Activated CD4-positive, alpha-beta T cell treated with anti-CD3 and anti-CD28 coated beads for 48 hours (primary cell): ENCODE measurements around the gene DDR1.
A peak's percentile ranks its signal among the peaks of the same experiment; 100 is the strongest.

Source experiments
- DNase-seq: peaks from one replicate; pipeline ENCODE4 v3.0.0-alpha.2; 2020

DDR1 gene

DNA sequence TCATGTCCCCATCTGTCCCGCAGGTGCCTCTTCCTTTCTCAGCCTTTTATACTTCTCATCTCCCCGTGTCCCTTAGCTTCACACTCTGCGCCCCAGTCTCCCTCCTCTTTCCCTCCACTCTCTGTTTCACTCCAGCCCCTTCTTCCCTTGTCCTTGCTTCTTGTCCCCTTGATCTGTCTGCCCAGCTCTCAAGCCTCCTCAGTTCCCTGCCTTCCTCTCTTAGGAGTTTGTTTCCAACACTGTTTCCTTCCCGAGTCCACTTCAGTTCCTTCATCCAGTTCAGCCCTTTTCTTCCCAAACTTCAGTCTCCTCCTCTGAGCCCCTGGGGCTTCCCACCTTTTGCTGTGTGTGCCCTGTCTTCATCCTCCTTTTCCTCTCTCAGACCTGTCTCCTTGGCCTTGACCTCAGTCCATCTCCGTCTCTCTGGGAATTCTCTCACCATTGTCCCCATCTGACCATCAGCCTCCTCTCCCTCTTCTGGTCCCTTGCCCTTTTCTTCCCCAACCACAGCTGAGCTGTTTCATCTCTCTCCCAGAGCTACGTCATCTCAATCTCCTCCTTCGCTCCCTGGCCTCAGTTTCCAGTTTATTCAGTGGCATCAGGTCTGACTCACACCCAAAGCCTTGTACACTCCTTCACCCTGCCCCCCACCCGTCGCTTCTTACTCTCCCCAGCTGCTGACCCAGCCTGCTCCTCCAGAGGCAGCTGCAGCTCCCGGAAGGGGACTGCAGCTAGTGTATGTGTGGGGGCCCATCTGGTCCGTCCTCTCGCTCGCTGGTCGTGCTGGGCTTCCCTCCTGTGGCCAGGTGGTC lies 2.7 kb upstream of the DDR1 start:
- DNase-seq = no peak

DNA sequence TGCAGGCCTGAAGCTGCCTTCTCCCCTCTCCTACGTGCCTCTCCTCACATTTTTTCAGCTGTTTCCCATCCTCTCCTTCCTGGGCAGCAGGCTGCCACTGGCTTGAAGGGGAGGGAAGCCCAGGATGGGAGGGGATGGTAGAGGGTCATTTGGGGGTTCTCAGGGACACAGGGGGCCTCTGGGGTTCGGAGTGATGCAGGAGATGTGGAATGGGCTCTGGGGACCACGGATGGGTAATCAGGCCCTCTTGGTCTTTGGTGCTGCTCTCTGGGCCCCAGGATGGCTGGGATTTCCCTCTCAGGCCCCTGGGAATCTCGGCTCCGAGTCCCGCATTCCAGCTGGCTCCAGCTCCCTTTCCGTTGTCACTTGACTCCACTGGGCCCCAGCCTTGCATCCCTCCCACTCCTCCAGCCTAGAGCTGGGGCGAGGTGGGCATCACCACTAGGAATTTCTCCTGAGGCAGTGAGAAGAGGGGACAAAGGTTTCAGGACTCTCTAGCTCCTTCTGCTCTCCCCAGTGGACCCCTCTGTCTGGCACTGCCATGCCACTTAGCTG lies 2.0 kb upstream of the DDR1 start:
- DNase-seq = no peak

DNA sequence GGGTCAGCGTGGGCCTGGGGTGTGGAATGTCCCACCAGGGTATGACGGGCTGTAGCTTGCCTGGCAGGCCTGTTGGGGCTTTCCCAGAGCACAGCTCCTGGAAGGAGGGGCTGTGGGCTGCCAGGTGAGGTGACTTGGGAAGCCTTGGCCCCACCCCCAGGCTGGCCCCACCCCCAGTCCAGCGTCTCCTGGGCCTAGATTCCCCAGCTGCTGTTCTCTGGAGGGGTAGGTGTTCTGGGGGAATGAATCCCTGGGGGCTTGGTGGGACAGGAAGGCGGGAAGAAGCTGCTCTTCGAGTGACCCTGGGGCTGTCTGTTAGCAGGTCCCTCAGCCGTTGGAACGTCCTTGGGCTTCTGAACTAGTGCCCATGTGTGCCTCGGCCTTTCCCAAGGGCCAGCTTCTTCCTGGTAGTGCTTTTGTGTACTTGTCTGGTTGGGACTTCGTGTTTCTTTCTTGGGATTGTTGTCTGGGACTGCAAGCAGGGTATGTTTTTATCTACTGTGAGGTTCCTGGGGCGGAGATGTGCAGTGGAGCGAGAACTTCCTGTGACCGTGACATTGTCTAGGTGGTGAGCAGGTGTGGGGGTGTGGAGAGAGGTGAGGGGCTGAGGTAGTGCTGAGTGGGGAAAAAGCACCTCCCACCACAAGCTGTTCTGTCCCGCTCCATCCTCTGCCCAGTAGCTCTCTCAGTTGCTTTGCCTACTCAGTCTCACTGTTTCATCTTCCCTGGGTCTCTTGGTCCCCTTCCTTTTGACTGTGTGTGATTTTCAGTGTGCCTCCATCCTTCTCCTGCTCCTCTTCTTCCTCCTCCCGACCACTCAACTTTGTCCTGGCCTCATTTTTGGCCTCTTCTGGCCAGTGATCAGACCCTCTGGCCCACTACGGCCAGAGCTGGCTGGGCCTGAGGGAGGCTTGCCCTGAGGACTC lies 1.3 kb upstream of the DDR1 start:
- no peak for DNase-seq

DNA sequence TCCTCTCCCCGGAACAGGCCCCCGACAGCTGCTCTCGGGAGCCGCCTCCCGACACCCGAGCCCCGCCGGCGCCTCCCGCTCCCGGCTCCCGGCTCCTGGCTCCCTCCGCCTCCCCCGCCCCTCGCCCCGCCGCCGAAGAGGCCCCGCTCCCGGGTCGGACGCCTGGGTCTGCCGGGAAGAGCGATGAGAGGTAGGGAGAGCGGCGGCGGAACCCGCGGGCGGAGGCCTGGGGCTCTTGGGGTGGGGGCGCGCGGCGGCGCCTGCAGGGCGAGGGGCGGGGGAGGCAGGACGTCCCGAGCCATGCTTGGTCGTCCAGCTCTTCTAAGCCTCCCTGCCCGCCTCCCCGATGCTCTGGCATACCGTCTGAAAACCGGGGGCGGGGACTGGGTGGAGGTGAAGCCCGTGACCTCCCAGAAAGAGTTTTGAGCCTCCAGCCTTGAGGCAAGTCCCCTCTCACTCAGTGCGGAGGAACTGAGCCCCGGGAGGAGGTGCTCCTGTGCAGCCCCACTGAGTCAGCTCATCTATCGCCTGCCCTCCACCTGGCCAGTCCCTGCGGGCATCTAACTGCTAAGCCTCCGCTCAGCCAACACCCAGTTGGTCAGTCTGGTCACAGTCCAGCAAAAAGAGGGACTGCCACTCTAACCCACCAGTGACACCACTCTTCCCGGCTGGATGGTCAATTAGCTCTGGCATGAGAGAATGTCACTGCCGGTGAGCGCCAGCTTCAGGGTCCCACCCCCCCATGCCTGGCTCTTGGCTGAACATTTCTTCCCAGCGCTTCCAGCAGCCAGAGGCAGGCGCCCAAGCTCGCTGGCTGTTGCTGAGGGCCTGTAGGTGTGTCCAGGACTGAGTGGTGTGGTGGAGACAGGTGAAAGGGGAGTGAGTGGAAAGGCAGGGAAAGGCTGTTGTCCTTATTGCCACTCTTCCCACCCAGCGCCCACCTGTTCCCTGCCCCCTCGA lies 482 bp downstream of the DDR1 start:
- peak; percentile 61 for DNase-seq

DNA sequence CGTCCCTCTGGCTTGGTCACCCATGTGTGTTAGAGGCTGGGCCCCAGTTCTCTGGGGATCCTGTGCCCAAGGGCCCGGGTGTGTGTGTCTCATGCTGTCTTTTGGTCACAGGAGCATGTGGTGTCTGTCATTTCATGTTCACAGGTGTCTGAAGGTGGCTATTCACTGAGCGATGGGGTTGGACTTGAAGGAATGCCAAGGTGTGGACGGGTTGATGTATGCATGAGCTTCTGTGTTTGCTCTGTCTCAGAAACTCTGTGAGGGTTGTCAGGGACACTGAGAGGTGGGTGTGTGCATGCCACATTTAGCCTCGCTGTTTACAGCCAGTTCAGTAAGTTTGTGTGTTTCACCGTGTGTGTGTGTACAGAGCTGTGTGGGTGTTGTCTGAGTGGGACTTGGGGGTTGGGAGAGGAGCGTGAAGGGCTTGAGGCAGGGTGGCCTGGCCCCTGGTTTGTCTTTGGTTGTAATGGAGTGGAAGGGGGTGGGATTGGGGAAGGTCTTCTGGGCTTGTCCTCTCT lies 1.2 kb downstream of the DDR1 start:
- no peak for DNase-seq

DNA sequence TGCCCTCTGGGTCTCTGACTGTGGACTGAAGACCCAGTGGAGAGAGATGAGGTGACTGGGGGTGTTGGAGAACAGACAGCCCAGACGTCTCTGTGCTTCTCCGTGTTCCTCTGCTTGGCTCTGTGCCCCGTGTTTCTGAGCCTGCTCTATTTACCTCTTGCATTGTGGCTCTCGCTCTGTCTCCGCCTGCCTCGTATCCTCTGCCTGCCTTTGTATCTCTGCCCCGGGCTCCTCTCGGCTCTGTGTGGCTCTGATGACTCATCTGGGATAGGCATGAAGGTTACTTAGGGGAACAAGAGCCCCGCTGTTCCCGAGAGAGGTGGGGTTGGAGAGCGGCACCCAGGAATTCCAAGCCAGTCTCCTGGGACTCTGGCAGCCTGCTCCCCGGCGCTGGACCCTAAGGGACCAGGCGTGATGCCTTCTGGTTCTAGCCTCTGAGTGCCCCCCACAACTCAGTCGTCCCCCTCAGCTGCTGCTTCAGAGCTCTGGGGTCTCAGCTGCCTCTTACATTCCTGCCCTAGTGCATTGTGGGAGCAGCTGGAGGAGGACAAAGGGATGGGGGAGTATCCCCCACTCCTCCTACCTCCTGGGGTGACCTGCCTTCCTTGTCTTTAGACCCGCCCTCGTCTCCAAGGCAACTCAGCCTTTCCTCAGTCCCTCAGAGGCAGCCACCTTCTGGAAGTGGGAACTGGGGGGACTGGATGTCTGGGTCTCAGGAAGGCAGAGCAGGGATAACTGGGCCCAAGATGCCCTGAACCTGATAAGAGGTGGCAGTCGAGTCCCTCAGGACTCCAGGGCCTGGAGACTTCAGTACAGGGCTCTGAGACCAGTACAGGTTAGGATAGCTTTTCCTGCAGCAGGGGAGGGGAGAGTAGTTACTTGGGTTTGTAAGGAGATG lies 1.9 kb downstream of the DDR1 start:
- DNase-seq = peak; percentile 52

DNA sequence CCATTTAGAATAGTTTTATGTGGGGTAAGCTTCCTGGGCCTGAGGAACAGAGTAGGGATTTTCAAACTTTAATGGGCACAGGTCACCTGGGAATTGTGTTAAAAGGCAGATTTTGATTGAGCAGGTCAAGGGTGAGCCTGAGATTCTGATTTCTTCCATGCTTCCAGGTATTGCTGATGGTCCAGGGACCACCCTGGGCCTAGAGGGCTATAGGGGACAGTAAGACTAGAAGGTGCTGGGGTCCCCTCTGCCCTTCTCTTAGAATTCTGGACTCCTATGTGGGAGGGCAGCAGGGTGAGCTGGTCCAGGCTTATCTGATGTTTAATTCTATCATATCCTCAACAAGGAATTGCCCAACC lies 2.6 kb downstream of the DDR1 start:
- DNase-seq = no peak

DNA sequence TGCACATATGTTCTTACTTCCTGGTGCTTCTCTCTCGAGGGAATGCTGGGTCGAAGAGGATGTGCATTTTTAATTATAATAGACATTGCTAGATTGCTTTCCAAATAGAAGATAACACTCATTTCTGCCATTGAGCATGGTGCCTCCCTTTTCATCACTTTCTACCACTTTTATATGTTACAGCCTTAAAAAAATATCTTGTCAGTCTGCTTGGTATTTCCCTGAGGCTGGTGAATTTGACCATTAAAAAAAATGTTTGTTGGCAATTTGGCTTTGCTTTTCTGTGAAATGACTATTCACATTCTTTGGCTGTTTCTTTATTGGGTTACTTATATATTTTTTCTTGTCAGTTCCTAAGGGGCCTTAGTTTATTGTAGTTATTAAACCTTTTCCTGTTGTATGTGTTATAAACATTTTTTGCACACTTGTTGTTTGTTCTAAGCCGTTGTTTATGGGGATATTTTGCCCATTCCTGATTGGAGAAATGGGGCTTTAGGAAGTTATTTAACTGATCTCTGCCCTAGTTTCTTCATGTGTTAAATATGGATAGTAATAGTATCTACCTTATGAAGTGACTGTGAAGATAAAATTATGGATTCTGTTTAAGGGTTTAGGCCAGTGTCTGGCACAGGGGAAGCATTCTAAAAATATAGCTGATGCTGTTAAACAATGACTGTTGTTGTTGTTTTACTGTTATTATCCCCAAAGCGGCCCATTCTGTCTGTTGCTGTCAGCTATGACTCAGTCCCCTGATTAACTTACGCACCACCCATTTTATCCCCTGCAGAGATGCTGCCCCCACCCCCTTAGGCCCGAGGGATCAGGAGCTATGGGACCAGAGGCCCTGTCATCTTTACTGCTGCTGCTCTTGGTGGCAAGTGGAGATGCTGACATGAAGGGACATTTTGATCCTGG lies 3.8 kb downstream of the DDR1 start:
- DNase-seq = no peak

DNA sequence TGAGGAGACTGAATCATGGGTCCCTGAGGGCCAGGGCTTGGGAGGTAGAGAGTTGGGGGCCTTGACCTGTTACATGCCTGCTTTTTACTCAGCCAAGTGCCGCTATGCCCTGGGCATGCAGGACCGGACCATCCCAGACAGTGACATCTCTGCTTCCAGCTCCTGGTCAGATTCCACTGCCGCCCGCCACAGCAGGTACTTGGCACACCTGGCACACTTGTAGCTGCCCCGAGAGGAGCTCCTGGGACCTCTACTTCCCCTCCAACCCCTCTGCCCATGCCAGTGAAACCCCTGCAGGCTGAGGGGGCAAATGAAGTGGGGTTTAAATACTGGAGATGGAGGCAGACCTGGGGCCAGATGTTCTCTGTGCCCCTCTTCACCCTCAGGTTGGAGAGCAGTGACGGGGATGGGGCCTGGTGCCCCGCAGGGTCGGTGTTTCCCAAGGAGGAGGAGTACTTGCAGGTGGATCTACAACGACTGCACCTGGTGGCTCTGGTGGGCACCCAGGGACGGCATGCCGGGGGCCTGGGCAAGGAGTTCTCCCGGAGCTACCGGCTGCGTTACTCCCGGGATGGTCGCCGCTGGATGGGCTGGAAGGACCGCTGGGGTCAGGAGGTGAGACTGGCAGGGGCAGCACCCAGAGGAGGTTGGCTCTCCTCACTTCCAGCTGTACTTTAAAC lies 4.6 kb downstream of the DDR1 start:
- no peak for DNase-seq

DNA sequence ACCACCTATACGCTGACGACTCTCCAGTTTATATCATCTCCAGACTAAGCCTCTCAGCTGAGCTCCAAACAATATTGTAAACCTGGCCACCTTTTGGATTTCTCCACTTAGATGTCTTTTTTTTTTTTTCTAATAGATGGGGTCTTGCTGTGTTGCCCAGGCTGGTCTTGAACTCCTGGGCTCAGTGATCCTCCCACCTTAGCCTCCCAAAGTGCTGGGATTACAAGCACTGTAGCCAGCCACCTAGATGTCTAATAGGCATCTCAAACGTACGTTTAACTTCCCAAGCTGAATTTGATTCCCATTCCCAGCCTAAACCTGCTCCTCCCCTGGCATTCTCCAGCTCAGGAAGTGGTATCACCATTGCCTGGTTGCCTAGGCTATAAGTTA lies 5.2 kb downstream of the DDR1 start:
- no peak for DNase-seq

DNA sequence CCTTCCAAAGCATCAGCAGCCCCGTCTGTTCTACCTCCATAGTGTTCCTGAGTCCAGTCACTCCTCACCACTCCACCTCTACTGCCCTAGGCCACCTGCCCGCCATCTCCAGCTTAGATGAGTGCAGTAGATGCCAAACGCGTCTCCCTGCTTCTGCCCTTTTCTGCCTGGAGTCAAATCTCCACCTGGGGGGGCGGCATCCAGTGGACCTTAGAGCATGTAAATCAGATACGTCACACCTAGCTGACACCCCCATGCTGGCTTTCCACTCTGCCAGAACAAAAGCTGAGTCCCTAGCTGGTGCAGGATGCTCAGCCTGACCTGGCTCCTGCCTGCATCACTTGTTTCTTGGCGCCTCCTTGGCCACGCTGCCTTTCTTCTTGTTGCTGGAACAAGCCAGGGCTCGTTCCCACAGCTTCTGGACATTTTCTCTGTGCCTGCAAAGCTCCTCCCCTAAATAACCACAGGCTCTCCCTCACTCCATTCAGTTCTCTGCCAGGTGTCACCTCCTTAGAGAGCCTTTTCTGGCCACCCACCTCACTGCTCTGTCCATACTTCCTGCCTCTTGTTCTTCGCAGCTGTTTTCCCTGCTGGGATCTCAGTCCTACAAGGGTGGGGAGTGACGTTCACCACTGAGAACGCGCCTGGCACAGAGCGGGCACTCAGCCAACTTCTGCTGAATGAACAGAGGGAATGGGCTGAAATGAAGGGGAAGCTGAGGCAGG lies 5.8 kb downstream of the DDR1 start:
- DNase-seq = no peak

DNA sequence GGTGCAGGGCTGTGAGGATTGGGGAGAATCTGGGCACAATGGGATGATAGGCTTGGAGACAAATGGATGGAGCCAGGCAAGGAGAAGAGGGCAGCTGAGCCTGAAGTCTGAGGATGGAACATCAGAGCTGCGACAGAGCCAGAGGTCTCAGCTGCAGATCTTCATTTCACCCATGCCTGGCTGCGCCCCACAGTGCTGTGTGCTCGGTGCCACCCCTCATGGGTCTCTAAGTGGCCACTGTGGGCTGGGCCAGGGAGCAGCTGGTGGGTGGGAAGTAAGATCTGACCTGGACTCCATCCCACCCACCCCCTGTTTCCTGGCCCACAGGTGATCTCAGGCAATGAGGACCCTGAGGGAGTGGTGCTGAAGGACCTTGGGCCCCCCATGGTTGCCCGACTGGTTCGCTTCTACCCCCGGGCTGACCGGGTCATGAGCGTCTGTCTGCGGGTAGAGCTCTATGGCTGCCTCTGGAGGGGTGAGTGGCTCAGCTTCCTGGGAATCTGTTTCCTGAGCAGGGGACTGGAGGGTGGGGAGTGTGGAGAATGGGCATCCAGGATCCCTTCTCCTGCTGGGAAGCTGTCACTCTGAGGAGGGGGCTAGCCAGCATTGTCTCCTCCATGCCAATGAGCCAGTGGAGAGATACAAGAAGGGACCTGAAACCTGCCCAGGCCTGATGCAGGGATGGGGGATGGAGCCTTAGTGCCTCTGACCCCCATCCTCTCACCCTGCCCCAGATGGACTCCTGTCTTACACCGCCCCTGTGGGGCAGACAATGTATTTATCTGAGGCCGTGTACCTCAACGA lies 6.5 kb downstream of the DDR1 start:
- no peak for DNase-seq

DNA sequence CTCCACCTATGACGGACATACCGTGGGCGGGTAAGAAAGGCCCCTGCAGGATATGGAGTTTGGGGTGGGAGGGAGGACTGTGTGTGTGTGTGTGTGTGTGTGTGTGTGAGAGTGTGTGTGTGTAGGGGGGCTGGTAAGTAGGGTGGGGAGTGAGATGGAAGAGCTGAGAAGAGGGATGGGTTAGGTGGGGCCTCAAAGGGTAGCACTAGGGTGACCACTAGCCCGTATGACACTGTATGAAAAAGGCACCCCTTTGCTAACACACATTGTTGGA lies 7.1 kb downstream of the DDR1 start:
- DNase-seq = no peak

DNA sequence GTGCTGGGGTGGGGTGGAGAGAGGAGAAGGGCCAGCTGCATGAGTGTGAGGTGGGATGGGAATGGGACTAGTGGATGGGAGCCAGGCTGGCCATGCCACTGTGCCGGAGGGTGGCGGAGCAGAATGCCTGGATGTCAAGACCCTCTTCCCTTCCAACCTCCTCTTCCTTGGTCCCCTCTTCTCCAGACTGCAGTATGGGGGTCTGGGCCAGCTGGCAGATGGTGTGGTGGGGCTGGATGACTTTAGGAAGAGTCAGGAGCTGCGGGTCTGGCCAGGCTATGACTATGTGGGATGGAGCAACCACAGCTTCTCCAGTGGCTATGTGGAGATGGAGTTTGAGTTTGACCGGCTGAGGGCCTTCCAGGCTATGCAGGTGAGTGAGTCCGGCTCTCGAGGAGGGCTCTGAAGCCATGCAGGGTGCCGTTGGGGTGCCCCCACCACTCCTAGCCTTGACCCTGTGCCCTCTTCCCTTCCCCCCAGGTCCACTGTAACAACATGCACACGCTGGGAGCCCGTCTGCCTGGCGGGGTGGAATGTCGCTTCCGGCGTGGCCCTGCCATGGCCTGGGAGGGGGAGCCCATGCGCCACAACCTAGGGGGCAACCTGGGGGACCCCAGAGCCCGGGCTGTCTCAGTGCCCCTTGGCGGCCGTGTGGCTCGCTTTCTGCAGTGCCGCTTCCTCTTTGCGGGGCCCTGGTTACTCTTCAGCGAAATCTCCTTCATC lies 7.7 kb downstream of the DDR1 start:
- no peak for DNase-seq

DNA sequence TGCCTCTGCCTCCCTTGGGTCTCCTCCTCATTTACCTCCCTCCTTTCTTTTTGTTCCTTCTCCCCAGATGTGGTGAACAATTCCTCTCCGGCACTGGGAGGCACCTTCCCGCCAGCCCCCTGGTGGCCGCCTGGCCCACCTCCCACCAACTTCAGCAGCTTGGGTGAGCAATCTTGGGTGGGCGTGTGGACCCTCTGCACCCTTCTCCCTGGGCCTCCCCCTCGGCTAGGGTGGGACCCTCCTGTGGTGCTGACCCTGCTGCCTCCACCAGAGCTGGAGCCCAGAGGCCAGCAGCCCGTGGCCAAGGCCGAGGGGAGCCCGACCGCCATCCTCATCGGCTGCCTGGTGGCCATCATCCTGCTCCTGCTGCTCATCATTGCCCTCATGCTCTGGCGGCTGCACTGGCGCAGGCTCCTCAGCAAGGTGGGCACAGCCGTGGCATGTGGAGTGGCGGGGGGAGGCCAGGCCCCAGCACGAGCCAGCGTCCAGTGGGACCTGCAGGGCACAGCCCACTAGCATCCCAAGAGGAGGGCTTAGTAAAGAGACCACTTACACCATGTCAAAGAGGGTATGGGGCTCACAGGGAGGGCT lies 8.8 kb downstream of the DDR1 start:
- no peak for DNase-seq

DNA sequence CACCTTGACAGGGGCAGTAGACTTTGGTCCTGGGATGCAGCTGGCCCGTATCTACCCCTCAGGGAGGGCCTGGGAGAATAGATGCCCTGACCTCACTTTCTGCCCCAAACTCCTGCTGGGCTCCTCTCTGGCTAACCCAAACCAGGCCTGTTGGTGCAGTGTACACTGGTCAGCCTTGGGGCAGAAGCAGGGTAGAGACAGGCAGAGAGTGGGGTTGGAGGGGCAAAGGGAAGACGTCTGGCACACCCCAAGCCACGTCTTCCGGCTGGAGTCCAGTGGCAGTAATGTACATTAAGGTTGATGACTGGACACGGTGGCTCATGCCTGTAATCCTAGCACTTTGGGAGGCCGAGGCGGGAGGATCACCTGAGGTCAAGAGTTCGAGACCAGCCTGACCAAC lies 9.3 kb downstream of the DDR1 start:
- DNase-seq = no peak

DNA sequence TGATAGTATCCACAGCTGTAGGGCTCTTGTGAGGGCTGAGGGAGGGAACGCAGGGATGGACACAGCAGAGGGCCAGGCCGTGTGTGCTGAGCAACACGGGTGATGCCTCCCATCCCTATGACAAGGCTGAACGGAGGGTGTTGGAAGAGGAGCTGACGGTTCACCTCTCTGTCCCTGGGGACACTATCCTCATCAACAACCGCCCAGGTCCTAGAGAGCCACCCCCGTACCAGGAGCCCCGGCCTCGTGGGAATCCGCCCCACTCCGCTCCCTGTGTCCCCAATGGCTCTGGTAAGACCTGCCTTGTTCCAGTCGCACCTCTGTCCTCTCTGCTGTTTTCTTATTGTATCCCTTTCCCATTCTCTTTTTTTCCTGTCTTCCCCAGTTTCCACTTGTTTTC lies 10.1 kb downstream of the DDR1 start:
- DNase-seq = no peak
